Stimulated activated CD8-positive, alpha-beta memory T cell treated with anti-CD3 and anti-CD28 coated beads, Interleukin-2, amount 100 ng/mL, for 48 hours (primary cell): ENCODE data around the gene RNU1-4.
"Not testable (repeated sequence)": the region's sequence is repeated elsewhere in the genome, so short reads cannot be mapped to it uniquely, and the experiment has no call there.

Source experiments
- DNase-seq, 2 donors: peaks; one replicate each; pipeline ENCODE4 v3.0.0-alpha.2; 2020; ENCODE audit warnings: low read depth in 2 of 2

RNU1-4 gene

GRCh38 chr1:16728243-16728949 lies 11.9 kb upstream of the RNU1-4 start:
- DNase-seq: not testable (repeated sequence)

- not testable (repeated sequence) for DNase-seq
Measured at GRCh38 chr1:16732254-16732896, 7.9 kb upstream of the RNU1-4 start.

- not testable (repeated sequence) for DNase-seq
Measured at GRCh38 chr1:16741230-16741629, 914 bp downstream of the RNU1-4 start.

- DNase-seq: not testable (repeated sequence)
Measured at GRCh38 chr1:16747660-16748059, 7.3 kb downstream of the RNU1-4 start.

GRCh38 chr1:16748710-16749109 lies 8.4 kb downstream of the RNU1-4 start:
- DNase-seq: not testable (repeated sequence)

- DNase-seq: not testable (repeated sequence)
Measured at GRCh38 chr1:16749910-16750888, 9.9 kb downstream of the RNU1-4 start.

GRCh38 chr1:16752770-16753169 lies 12.5 kb downstream of the RNU1-4 start:
- DNase-seq: not testable (repeated sequence)

GRCh38 chr1:16755385-16755784 lies 15.1 kb downstream of the RNU1-4 start:
- DNase-seq: not testable (repeated sequence)

- not testable (repeated sequence) for DNase-seq
Measured at GRCh38 chr1:16755932-16756331, 15.6 kb downstream of the RNU1-4 start.

- DNase-seq: not testable (repeated sequence)
Measured at GRCh38 chr1:16757574-16757973, 17.3 kb downstream of the RNU1-4 start.

- DNase-seq: not testable (repeated sequence)
Measured at GRCh38 chr1:16758060-16758459, 17.7 kb downstream of the RNU1-4 start.

GRCh38 chr1:16759041-16759493 lies 18.8 kb downstream of the RNU1-4 start:
- not testable (repeated sequence) for DNase-seq

- DNase-seq: not testable (repeated sequence)
Measured at GRCh38 chr1:16759650-16760455, 19.5 kb downstream of the RNU1-4 start.

GRCh38 chr1:16760456-16760765 lies 20.1 kb downstream of the RNU1-4 start:
- DNase-seq: not testable (repeated sequence)

- DNase-seq: not testable (repeated sequence)
Measured at GRCh38 chr1:16760801-16761200, 20.5 kb downstream of the RNU1-4 start.

- not testable (repeated sequence) for DNase-seq
Measured at GRCh38 chr1:16764248-16764819, 24.0 kb downstream of the RNU1-4 start.

GRCh38 chr1:16764820-16765655 lies 24.7 kb downstream of the RNU1-4 start:
- not testable (repeated sequence) for DNase-seq

GRCh38 chr1:16765731-16766605 lies 25.7 kb downstream of the RNU1-4 start:
- DNase-seq: not testable (repeated sequence)
